Stimulated activated CD8-positive, alpha-beta memory T cell treated with anti-CD3 and anti-CD28 coated beads, Interleukin-15, amount 100 ng/mL, for 24 hours (primary cell): ENCODE measurements around the gene G0S2.

Source experiments
- DNase-seq: peaks from one replicate; pipeline ENCODE4 v3.0.0-alpha.2; 2020; ENCODE audit warnings: low read depth

The G0S2 gene, protein sequence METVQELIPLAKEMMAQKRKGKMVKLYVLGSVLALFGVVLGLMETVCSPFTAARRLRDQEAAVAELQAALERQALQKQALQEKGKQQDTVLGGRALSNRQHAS

DNA sequence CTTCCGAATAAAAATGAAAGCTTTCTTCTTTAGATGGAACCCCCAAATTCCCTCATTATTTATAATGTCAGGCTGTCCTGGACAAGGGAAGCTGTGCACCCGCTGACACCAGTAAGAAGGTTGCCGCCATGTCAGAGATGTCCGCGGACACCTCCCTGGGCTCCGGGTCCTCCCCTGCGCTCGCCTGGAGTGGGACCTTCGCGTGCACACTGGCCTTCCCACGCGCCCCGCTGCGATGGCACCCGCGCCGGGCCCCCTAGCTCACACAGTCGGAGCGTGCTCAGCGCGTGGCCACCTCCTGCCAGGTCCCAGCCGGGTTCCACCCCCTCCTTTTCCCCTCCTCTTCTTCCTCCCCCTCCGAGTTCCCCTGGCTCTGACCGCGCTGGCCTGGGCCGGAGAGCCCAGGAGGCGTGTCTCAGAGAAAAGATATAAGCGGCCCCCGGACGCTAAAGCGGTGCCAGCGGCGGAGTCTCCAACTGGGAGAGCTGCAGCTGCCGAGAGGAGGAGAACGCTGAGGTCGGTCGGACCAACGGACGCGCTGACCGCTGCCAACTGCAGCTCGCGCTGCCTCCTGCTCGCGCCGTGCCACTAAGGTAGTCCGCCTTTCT, at the start of gene G0S2:
TSS of gene G0S2 (plus strand) at position 456 of the 608 bp plus-strand sequence. CDS start 273 bp downstream, outside the sequence.
- no peak for DNase-seq

DNA sequence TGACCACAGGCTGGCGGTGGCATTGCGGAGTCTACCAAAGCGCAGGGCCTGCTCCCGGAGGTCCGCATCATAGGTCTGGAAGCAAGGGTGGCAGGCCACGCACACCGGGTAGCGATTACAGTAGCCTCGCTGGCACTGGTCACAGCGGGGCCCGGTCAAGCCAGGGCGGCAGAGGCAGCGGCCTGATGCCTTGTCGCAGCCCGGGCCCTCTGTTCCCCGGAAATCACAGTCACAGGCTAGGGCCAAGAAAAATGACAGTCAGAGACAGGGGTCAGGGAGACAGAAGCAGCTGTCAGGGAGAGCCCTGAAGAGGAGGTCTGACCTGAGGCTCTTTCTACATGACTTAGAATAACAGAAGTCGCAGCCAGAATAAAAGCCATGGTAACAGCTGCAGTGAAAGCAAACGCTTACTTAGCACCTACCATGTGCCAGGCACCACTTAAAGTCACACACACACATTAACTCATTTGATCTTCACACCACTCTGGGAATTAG, 49.4 kb upstream of the G0S2 start:
- no peak for DNase-seq

DNA sequence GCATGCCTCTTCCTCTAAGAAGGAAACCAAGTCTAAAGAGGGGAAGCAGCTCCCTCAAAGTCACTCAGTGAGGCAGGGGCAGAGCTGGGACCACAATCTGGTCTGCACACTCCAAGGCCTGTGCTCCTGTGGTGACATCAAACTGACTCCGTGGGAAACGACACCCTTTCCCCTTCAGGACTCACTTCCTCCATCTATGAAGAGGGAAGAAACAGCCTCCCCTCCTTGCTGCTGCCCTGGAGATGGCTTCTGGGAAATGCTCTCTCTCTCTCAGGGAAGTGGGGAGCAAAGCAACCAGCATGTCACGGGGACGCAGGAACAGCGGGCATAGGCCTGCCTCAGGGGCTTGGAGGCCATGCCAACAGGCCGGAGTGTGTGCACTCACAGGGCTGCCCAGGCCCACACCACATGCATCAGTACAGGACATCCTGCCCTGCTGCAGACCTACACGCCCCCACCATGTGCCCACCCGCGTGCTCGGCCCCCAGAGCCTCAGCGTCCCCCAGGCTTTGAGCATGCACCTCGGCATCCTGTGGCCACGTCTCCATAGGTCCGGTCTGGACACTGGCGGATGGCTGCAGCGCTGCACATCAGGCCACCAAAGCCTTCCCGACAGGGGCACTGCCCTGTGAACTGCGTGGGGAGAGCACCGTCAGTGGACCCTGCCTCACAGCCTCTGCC, 48.7 kb upstream of the G0S2 start:
- DNase-seq = no peak

DNA sequence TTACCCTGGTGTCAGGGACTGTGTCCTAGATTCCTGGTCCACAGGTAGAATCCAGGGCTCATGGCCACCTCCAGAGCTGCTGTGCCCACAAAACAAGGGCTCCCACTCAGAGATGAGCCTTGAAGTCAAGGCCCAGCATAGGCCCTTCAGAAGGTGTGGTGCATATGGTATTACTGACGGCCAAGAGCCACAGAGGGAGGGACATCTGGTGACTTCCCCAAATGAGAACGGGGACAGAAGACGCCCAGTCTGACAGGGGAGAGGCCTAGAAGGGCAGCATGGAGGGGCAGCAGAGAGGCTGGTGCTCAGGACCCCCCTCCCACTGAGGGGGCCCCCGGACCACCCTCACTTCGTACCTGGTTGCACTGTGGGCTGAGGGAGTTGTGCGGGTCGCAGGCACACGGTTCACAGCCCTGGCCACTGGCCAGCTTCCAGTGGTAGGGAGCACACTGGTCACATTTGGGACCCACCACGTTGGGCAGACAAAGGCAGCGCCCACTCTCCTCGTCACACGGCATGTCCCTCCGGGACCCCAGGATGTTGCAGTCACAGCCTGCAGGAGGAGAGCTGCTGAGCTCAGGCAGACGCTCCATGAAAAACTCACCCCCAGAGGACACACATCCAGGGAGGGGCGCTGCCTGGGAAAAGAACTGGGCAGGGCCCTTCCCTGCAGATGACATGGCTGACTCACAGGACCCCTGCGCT, 48.0 kb upstream of the G0S2 start:
- DNase-seq = no peak

DNA sequence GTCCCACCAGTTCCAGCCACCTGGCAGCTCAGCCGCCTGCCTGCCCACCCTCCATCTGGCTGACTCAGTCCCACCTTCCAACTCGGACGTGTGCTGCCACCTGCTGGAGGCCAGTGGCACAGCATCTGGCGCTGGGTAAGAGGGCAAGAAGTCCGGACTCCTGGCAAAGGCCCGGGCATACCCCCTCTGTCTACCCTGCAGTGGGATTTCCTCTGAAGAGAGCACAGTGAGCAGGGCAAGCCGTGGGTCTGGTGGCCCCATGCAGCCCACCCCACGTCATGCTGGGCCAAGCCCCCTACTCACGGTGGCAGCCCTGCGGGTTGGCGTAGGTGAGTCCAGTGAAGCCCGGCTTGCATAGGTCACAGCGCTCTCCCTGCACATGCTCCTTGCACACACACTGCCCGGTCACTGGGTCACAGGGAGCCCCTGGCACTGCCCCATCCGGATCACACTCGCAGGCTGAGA, 47.4 kb upstream of the G0S2 start:
- DNase-seq = peak; percentile 78

DNA sequence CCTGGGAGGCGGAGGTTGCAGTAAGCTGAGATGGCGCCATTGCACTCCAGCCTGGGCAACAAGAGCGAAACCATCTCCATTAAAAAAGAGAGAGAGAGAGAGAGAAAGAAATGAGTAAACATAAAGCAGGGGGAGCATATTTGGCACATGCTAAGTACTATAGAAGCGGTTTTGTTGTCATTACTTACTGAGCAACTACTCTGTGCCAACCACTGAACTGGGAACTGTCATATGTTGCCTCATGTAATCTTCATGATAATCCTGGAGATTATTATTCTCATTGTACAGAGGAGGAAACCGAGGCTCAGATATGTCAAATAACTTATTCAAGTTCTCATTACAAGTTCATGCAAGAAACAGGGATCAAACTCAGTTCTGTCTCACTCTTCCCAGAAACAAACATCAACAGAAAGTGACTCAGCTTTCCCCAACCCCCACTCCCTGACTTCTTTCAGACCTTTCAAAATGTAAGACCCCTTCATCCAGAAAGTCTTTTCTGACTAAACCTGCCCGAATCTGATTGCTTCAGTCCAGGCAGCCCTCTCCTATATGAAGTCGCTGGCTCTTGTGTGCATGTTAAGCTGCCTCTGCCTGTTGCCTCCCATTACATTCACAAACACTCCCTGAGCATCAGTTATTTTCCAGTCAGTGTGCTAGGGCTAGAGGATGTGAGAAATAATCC, 46.5 kb upstream of the G0S2 start:
- DNase-seq = no peak

DNA sequence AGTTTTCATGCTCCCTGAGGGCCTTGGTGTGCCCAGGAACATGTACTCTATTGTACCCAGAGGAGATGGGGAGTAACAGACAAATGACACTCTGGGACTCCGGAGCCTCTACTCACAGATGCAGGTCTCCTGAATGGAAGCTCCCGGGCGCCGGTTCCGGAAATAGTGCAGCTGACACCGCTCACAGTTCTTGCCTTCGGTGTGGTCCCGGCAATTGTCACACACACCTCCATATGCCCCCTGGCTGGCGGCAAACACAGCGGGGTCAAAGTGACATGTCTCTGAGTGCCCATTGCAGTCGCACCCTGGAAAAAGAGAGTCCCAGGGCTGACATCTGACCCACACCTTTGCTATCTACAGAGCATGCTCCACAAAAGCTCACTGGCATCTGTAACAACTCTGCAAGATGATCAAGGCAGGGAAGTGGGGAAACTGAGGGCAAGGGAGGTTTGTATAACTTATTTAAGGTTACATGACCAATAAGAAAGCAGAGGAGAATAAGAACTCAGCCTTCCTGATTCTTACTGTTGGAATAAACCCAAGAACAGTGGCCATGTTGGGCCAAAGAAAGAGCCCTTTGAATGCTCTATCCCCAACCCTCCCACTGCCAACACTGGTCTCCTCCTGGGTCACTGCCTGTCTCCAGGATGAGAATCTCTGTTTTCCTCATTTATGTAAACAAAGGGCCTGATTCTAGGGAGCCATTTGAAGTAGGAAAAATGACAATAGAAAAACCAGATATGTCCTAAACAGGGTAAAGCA, 45.4 kb upstream of the G0S2 start:
- no peak for DNase-seq

DNA sequence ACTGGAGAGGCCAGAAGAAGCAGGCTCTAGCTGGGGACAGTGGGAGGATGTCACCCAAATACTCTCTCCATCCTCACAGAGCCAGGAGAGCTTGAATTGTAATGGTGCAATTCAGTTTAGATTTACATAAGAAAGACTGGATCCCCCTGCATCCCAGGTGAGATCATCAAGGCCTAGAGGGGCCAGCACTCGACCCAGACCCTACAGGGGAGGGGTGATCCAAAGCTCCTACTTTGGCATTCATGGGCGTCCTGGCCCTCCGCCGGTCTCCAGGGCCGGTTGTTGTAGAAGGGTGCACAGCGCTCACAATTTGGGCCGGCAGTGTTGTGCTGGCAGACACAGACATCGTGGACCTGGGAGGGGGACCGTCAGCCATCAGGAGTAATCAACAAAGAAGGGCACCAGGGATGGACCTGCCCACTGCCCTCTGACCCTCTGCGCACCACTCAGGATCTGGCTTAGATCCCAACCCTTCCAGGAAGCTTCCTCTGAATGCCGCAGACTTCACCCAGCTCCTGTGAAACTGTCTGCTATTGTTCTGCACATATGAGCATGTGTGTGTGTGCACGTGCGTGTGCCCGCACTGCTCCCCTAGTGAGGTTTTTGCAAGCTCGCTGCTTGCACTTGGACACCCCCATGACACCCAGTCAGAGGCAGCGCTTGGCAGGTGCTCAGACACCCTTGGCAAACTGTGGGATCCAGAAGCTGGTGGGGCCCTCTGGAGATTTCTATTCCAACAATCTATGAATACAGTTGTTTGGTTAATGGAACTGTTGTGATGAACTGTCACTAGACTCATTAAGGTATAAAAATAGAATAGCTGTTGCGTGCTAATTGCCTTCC, 44.6 kb upstream of the G0S2 start:
- DNase-seq = no peak

DNA sequence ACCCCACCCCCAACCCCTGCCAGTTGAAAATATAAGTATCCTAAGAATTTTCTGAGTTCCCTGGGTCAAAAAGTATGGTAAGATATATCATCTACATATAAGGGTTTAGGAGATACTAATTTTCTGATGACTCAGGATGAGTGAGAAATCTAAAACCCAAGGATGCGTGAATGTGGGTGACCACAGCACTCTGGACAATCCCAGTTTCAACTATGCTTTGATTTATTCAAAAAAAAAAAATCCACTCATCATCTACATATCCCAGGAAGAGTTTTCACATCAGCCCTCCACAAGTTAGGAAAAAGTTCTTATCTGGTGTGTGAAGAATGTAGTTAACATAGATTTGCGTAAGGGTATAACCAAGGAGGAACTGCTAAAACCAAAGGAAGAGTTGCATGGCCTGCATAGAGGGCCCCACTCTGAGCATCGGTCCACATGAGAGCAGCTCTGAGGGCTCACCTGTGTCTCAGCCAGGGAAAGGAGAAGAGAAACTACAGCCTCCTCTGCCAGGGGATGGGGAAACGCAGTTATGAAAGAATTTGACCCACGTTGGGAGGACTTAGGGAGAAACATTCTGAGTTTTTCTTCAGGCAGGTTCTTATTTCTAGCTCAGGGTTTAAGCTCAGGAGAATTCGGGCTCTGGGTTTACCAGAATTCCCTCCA, 41.7 kb upstream of the G0S2 start:
- no peak for DNase-seq

DNA sequence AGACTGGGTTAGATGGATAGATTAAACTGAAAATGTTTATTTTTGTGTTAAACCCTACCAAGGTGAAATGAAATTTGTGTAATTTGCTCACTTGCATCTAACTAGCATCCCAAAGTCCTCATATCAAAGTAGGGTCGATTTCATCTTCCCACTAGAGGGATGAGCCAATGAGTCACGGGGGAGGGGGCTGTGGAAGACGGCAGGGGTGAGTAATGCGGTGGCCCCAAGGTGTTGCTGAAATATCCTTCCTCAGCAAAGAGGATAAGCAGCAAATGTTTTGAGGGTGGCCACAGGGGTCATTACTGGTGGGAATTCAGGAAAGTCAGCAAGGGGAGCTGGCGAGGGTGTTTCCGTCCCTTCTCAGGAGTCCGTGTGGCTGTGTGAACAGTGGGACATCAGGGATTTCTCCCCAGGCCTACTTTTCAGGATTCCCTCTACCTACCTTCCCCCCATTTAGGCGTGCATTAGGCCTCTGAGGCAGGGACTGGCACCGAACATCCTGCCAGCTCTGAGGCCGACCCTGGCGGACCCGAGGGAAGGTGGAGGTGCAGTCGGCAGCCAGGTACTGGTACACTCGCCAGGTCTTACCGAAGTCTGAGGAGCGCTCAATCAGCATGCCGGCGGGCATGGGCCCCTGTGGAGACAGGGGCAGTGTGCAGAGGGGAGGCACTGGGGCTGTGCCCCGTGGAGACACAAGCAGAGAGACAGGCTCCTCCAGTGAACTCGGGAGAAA, 41.0 kb upstream of the G0S2 start:
- no peak for DNase-seq

DNA sequence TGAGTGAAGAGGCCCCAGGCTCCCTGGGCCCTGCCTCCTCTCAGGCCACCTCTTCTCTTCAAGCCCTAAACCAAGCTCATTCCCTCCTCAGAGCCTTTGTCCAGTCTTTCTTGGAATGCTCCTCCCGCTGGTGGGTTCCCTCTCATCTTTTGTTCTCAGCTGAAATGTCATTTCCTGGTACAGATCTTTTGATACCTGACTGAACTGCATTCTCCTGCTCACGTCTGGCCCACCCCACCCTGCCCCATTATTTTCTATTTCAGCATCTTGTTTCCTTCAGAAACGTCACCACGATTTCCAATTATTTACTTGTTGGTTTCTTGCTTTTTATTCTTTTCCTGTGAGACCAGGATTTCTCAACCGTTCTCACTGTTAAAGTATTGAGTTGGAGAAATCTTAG, 39.4 kb upstream of the G0S2 start:
- DNase-seq = no peak

DNA sequence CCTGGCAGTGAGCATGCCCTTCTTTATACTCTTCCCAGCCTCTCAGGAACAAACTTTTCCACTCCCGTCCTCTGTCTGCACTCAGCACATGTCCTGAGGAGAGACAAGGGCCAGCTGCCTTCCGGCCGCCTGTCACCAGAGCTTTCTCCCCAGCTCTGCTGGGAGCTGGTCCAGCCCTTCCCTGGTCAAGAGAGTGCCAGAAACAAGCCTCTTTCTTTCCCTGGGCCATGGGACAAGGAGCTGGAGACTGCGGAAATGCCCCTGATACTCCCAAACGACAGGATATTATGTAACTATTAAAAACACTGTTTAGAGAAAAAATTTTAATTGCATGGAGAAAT, 33.4 kb upstream of the G0S2 start:
- DNase-seq = no peak

DNA sequence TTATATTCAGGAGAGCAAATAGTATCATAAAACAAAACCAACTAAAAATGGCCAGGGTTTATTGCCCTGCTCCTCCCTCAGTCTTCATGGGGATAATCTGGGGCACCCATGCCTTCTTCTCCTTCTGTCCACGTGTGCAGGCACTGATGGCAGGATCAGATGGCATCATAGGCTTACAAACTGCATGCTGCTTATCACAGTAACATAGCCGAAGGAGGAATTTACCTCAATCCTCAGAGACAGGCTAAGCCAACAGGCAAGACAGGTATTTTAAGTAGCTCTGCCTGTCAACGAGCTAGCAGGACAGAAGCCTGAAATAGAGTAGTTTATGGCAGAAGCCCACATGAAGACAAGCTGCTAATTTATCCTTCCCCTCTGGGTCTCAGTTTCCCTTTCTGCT, 32.4 kb upstream of the G0S2 start:
- no peak for DNase-seq

DNA sequence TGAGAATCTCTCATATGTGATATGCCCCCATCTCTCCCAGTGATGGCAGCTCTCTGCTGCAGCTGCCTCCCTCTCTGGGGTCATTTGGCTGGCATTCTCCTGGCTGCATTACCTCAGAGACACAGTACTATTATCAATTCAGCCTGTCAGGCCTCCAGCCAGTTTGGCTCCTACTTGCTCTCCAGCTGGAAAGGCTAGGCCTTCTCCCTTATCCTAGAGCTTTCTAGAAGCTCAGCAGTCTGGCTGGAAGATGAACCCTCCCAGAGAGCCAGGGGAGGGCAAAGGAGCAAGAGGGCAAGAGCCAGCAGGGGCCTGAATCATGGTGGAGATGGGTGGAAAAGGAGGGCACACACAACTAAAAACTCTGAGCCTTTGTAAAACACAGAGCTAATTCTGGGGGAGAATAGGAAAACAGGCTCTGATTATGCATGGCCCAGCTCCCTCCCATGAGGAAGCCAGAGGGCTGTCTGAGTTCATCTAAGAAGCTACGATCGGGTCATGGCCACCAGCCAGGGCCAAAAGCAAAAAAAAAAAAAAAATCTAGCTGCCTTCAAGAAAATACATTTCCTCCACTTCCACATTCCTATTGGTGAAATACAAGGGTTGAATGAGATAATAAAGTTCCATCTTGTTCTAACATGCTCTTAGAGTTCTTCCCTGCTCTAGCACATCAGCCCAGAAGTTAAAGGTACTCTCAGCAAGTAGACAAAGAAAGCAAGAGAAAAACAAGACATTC, 31.8 kb upstream of the G0S2 start:
- no peak for DNase-seq

DNA sequence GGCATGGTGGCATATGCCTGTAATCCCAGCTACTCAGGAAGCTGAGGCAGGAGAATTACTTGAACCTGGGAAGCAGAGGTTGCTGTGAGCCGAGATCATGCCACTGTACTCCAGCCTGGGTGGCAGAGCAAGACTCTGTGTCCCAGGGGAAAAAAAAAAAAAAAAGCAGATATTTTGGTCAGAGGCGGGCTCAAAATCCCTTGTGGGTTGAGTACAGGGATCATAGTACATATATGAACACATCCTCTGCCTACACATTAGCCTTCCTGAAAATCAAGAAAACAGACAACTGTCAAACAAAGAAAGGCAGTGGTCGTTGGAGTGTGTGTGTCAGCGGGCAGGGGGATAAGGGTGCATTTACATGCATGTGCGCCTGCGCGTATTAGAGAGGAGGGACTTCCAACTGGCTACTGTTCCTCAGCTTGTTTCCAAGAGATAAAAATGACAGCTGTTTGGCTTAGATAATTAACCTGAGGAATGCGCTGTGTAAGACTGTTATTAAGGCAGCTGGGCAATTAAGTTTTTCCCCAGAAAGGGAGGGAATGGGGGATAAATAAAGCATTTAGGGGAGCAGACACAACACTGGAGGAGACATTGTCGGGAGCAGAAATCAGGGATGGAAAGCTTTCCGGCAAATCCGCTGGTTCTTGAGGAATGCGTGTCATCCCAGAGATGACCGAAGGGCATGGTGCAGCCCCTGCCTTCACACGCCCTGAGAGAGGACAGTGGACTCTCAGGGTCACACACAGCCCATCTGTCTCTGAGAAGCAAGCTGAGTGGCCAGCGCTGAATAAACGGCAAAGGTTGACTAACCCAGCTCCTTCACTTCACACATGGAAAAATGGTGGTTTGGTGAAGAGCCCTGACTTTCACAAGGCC, 29.4 kb upstream of the G0S2 start:
- DNase-seq = no peak

DNA sequence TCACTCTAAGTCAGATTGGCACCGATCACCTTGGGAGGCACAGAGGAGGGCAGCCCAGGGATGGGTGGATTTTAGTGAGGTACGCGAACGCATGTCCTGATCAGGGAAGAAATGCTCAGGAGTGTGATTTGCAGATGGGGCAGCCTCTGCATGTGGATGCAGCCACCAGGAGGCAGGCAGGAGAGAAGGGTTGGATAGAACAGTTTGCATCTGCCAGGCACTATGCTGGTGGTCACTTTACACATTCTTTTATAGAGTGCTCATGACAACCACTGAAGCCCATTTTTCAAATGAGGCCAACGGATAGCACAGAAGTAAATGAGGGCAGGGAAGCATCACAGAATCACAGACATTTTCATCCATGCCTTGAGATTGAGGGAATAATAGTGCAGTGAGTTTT, 28.7 kb upstream of the G0S2 start:
- no peak for DNase-seq

DNA sequence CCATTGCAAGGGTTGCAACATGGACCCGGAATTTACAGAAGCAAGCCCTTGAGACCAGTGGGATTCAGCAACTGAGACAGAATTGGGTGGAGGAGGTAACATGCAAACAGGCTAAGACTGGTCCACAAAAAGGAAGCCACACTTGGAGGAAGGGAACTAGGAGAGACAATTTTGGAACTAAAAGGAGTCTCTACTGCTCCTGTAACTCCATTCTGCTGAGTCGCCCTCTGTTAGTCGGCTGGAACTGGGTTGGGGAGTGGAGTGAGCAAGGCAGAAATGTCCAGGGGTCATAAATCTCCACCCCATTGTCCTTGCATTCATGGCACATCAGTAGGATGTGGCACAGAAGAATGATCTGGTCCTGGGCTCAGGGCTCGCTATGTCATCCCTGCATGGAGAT, 28.1 kb upstream of the G0S2 start:
- DNase-seq = no peak

DNA sequence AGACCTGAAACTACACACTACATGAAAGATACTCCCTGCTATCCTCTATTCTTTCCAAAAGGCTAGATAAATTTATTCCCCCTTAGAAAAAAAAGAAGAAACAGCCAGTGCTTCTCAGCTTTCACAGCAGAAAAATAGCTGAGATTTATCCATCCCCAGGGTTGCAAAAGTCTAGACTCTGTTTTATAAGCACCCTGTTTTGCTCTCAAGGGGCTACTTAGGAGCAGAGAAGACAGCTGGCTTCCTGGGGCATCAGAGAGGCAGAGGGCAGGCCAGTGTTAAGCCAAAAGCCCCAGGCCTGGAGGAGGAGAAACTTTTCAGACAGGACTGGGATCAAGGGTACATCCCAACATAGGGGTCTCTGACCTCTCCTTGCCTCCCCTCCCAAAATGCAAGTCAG, 26.9 kb upstream of the G0S2 start:
- DNase-seq = no peak
